Osteoblast (primary cell): ENCODE data around the gene PAK3. TPM values are rescaled to one million over a fixed set of nuclear protein-coding genes. Genes with fewer than 3 reads are reported as not detected.

ENCODE experiments used
- DNase-seq: peaks from one replicate; pipeline ENCODE4 v3.0.0; 2011; ENCODE audit warnings: low spot score, mixed read lengths; ENCODE audit not compliant: insufficient read length; ENCODE audit errors: missing footprints
- H2AFZ ChIP-seq: 2 replicates; pipeline ENCODE4 v1.6.0; 2011; ENCODE audit warnings: mild to moderate bottlenecking, low read length
- H3K27ac ChIP-seq: 2 replicates; pipeline ENCODE4 v1.5.1; 2011; ENCODE audit warnings: mild to moderate bottlenecking, low read depth, low read length, moderate library complexity
- H3K27me3 ChIP-seq: 2 replicates; pipeline ENCODE4 v1.6.0; 2012; ENCODE audit warnings: mild to moderate bottlenecking, control low read depth, inconsistent platforms, low read length, moderate library complexity; ENCODE audit not compliant: insufficient read depth
- H3K36me3 ChIP-seq: 2 replicates; pipeline ENCODE4 v1.5.1; 2011; ENCODE audit warnings: mild to moderate bottlenecking, low read length, control low read depth, moderate library complexity; ENCODE audit not compliant: insufficient read depth
- H3K4me1 ChIP-seq: 2 replicates; pipeline ENCODE4 v1.5.1; 2011; ENCODE audit warnings: mild to moderate bottlenecking, low read length, control low read depth, moderate library complexity; ENCODE audit not compliant: insufficient read depth
- H3K4me2 ChIP-seq: 2 replicates; pipeline ENCODE4 v1.6.0; 2011; ENCODE audit warnings: mild to moderate bottlenecking, low read length; ENCODE audit not compliant: insufficient read depth
- H3K4me3 ChIP-seq: fragments of 200-600 bp; sonication (generic); 3 replicates; pipeline ENCODE4 v1.5.1; 2012; ENCODE audit warnings: mild to moderate bottlenecking, low read length, inconsistent platforms; ENCODE audit not compliant: insufficient read depth
- H3K79me2 ChIP-seq: 2 replicates; pipeline ENCODE4 v1.6.0; 2012; ENCODE audit warnings: mild to moderate bottlenecking, low read length, control low read depth, inconsistent platforms; ENCODE audit not compliant: insufficient read depth
- H3K9me3 ChIP-seq: 2 replicates; pipeline ENCODE4 v1.5.1; 2011; ENCODE audit warnings: low read depth, low read length, control low read depth
- H4K20me1 ChIP-seq: 2 replicates; pipeline ENCODE4 v1.6.0; 2012; ENCODE audit warnings: mild to moderate bottlenecking, low read length, control low read depth; ENCODE audit not compliant: insufficient read depth
- CTCF ChIP-seq: IDR thresholded peaks from 2 replicates; pipeline ENCODE4 v1.5.1; 2011; ENCODE audit warnings: mild to moderate bottlenecking, low read depth, low read length, moderate library complexity; ENCODE audit errors: extremely low read depth
- total RNA-seq: library from RNA; depleted of rRNA; stranded (reverse); fragments of >200 nt; gene quantifications from 2 replicates; pipeline ENCODE4 v1.2.3, GENCODE V29; 2012

The PAK3 gene
- total RNA-seq, 1 donor: 1.4 TPM

GRCh38 chrX:111170017-111170416 lies 74.0 kb downstream of the PAK3 start:
- Histone ChIP-seq H3K27me3 (peaks cover 7% of the 10 kb centered on the region), H3K4me2 (no peak overlapping the region), H2AFZ (no peak overlapping the region), H3K27ac (no peak overlapping the region), H3K4me3 (no peak overlapping the region), H3K9me3 (no peaks in the 10 kb centered on the region), H3K36me3 (no peaks in the 10 kb centered on the region), H3K4me1 (no peaks in the 10 kb centered on the region), H3K79me2 (no peaks in the 10 kb centered on the region), H4K20me1 (no peaks in the 10 kb centered on the region)
- DNase-seq: no peak
- no peak for TF ChIP-seq CTCF

- Histone ChIP-seq H4K20me1 (no peaks in the 10 kb centered on the region), H3K36me3 (no peaks in the 10 kb centered on the region), H3K4me3 (no peak overlapping the region), H2AFZ (no peak overlapping the region), H3K9me3 (no peaks in the 10 kb centered on the region), H3K27me3 (peaks cover 2% of the 10 kb centered on the region), H3K27ac (no peak overlapping the region), H3K79me2 (no peaks in the 10 kb centered on the region), H3K4me1 (no peaks in the 10 kb centered on the region), H3K4me2 (no peak overlapping the region)
- DNase-seq: no peak
- TF ChIP-seq CTCF: no peak
Observed at GRCh38 chrX:111180750-111181240, 84.8 kb downstream of the PAK3 start.

GRCh38 chrX:111181951-111182350 lies 86.0 kb downstream of the PAK3 start:
- Histone ChIP-seq H2AFZ (no peak overlapping the region), H4K20me1 (no peaks in the 10 kb centered on the region), H3K27ac (no peak overlapping the region), H3K4me1 (no peaks in the 10 kb centered on the region), H3K27me3 (peaks cover 2% of the 10 kb centered on the region), H3K36me3 (no peaks in the 10 kb centered on the region), H3K9me3 (no peaks in the 10 kb centered on the region), H3K79me2 (no peaks in the 10 kb centered on the region), H3K4me2 (no peak overlapping the region), H3K4me3 (no peak overlapping the region)
- no peak for TF ChIP-seq CTCF
- no peak for DNase-seq

GRCh38 chrX:111182997-111183396 lies 87.0 kb downstream of the PAK3 start:
- DNase-seq: no peak
- no peak overlapping the region for H2AFZ ChIP-seq
- H3K9me3 ChIP-seq: no peaks in the 10 kb centered on the region
- H4K20me1 ChIP-seq: no peaks in the 10 kb centered on the region
- H3K27ac ChIP-seq: no peak overlapping the region
- peaks cover 2% of the 10 kb centered on the region for H3K27me3 ChIP-seq
- no peaks in the 10 kb centered on the region for H3K4me1 ChIP-seq
- H3K4me3 ChIP-seq: no peak overlapping the region
- no peaks in the 10 kb centered on the region for H3K79me2 ChIP-seq
- H3K36me3 ChIP-seq: no peaks in the 10 kb centered on the region
- no peak for TF ChIP-seq CTCF
- H3K4me2 ChIP-seq: no peak overlapping the region
